HCT116 (cell line): ENCODE results near the gene EVI5L. TPM values are rescaled to one million over a fixed set of nuclear protein-coding genes. Genes with fewer than 3 reads are reported as not detected.

Source experiments
- ATAC-seq: fragments of 200-7000 bp; cut with Tn5 transposase; 2 replicates; pipeline ENCODE4 v1.9.1; 2020; ENCODE audit warnings: mild to moderate bottlenecking, moderate library complexity
- BruUV-seq: library from RNA; stranded (reverse); fragments of 400-500 nt; replicated peaks from 2 replicates; lab custom pipeline; 2021; lab: Mats Ljungman, UMichigan
- CTCF ChIA-PET: fragments of 300-600 bp; sonication (Branson Sonifier 250); formaldehyde crosslinking; loops from one replicate; lab custom pipeline; 2021; ENCODE audit warnings: antibody characterized with exemption; lab: Charles Lee
- POLR2A ChIA-PET: fragments of 300-600, 350-600 bp; sonication (Branson Sonifier 250); formaldehyde crosslinking; loops from one replicate; lab custom pipeline; 2021; ENCODE audit warnings: antibody characterized with exemption; lab: Charles Lee
- RAD21 ChIA-PET, 2 experiments: fragments of 300-600 bp; sonication (Branson Sonifier 250); formaldehyde crosslinking; loops; one replicate each; lab custom pipeline; 2023; ENCODE audit warnings: low total read pairs in 2 of 2; ENCODE audit not compliant: uncharacterized antibody in 2 of 2, unreplicated experiment in 2 of 2, low non-redundant PET in 1 of 2; lab: Charles Lee
- DNase-seq: peaks from one replicate; pipeline ENCODE4 v3.0.0-alpha.2; 2010; ENCODE audit warnings: low read depth, low spot score
- H2AFZ ChIP-seq: fragments of 200-600 bp; shearing (Covaris generic), sonication (generic); 2 replicates; pipeline ENCODE4 v1.6.1; 2017; ENCODE audit warnings: low read depth, mixed run types, mixed read lengths, antibody characterized with exemption, low read length; ENCODE audit not compliant: poor library complexity, severe bottlenecking
- H3K27ac ChIP-seq: 2 replicates; pipeline ENCODE4 v1.5.1; 2012; ENCODE audit warnings: low read depth, low read length
- H3K27me3 ChIP-seq: fragments of 200-600 bp; sonication (generic); 2 replicates; pipeline ENCODE4 v1.6.1; 2016; ENCODE audit warnings: mixed run types, low read length, mixed read lengths; ENCODE audit not compliant: insufficient read depth
- H3K36me3 ChIP-seq, 2 experiments: fragments of 200-500 bp in 1 of 2; fragments of 200-600 bp in 1 of 2; sonication (Bioruptor generic) in 1 of 2; sonication (generic) in 1 of 2; 2 replicates each; pipeline versions ENCODE4 v1.5.1 to v1.6.1; 2014 to 2016; ENCODE audit warnings: low read length in 2 of 2, inconsistent platforms in 1 of 2, mixed read lengths in 1 of 2, mixed run types in 1 of 2; ENCODE audit not compliant: insufficient read depth in 2 of 2, control insufficient read depth in 1 of 2
- H3K4me1 ChIP-seq, 2 experiments: fragments of 200-600 bp in 1 of 2; sonication (generic) in 1 of 2; 2 replicates each; pipeline versions ENCODE4 v1.5.1 to v1.6.1; 2012 to 2017; ENCODE audit warnings: low read length in 2 of 2, inconsistent platforms in 1 of 2, mild to moderate bottlenecking in 1 of 2, mixed read lengths in 1 of 2, mixed run types in 1 of 2, moderate library complexity in 1 of 2; ENCODE audit not compliant: insufficient read depth in 2 of 2, control insufficient read depth in 1 of 2
- H3K4me2 ChIP-seq: fragments of 200-600 bp; sonication (generic); 2 replicates; pipeline ENCODE4 v1.6.1; 2017; ENCODE audit warnings: mixed run types, low read length, mixed read lengths
- H3K4me3 ChIP-seq, 2 experiments: fragments of 200-600 bp in 1 of 2; sonication (generic) in 1 of 2; replicated peaks in 1 of 2; 2 replicates each; pipeline ENCODE4 v1.5.1; 2011 to 2016; ENCODE audit warnings: low read length in 2 of 2, control low read depth in 1 of 2, low read depth in 1 of 2, mild to moderate bottlenecking in 1 of 2, mixed read lengths in 1 of 2, mixed run types in 1 of 2
- H3K79me2 ChIP-seq: fragments of 200-600 bp; sonication (generic); 2 replicates; pipeline ENCODE4 v1.6.1; 2017; ENCODE audit warnings: mild to moderate bottlenecking, mixed run types, low read length, moderate library complexity, mixed read lengths; ENCODE audit not compliant: insufficient read depth
- H3K9ac ChIP-seq: fragments of 200-600 bp; sonication (generic); 2 replicates; pipeline ENCODE4 v1.6.1; 2016; ENCODE audit warnings: low read length, mixed read lengths
- H3K9me2 ChIP-seq: fragments of 200-600 bp; sonication (generic), shearing (Covaris generic); 2 replicates; pipeline ENCODE4 v1.6.1; 2017; ENCODE audit warnings: mixed run types, mild to moderate bottlenecking, moderate library complexity; ENCODE audit not compliant: insufficient read depth
- H3K9me3 ChIP-seq, 2 experiments: fragments of 200-500 bp in 1 of 2; fragments of 200-600 bp in 1 of 2; sonication (Bioruptor generic) in 1 of 2; sonication (generic) in 1 of 2; 2 replicates each; pipeline ENCODE4 v1.6.1; 2014 to 2017; ENCODE audit warnings: low read length in 2 of 2, mixed read lengths in 2 of 2, inconsistent platforms in 1 of 2, low read depth in 1 of 2, mild to moderate bottlenecking in 1 of 2, mixed run types in 1 of 2, moderate library complexity in 1 of 2; ENCODE audit not compliant: control insufficient read depth in 1 of 2, insufficient read depth in 1 of 2
- H4K20me1 ChIP-seq: fragments of 200-600 bp; sonication (generic), shearing (Covaris generic); 2 replicates; pipeline ENCODE4 v1.6.1; 2017; ENCODE audit warnings: mixed run types, mild to moderate bottlenecking, moderate library complexity; ENCODE audit not compliant: insufficient read depth
- ATF3 ChIP-seq: IDR thresholded peaks from 2 replicates; pipeline ENCODE4 v1.6.1; 2012
- CBX3 ChIP-seq: IDR thresholded peaks from 2 replicates; pipeline ENCODE4 v1.6.1; 2012; ENCODE audit warnings: low read depth
- EGR1 ChIP-seq: IDR thresholded peaks from 2 replicates; pipeline ENCODE4 v1.6.1; 2012; ENCODE audit warnings: low read depth
- ELF1 ChIP-seq: IDR thresholded peaks from 2 replicates; pipeline ENCODE4 v1.6.1; 2012; ENCODE audit warnings: low read depth, borderline replicate concordance
- EZH2 ChIP-seq: fragments of 200-600 bp; sonication (generic); IDR thresholded peaks from 2 replicates; pipeline ENCODE4 v1.6.1; 2017; ENCODE audit warnings: antibody characterized with exemption, mixed run types
- EZH2phosphoT487 ChIP-seq: fragments of 200-600 bp; IDR thresholded peaks from 2 replicates; pipeline ENCODE4 v1.6.1; 2018; ENCODE audit warnings: antibody characterized with exemption, borderline replicate concordance
- JUND ChIP-seq: IDR thresholded peaks from 2 replicates; pipeline ENCODE4 v1.6.1; 2012
- POLR2A ChIP-seq: IDR thresholded peaks from 2 replicates; pipeline ENCODE4 v1.7.0; 2011; ENCODE audit warnings: borderline replicate concordance; ENCODE audit not compliant: insufficient read depth, insufficient read length; ENCODE audit errors: extremely low read depth
- POLR2AphosphoS5 ChIP-seq: IDR thresholded peaks from 2 replicates; pipeline ENCODE4 v1.6.1; 2011; ENCODE audit warnings: mild to moderate bottlenecking, low read depth, low read length, moderate library complexity
- RAD21 ChIP-seq: IDR thresholded peaks from 2 replicates; pipeline ENCODE4 v1.6.1; 2012; ENCODE audit warnings: low read depth, mild to moderate bottlenecking
- REST ChIP-seq: IDR thresholded peaks from 2 replicates; pipeline ENCODE4 v1.6.1; 2012; ENCODE audit warnings: low read depth
- SIN3A ChIP-seq: IDR thresholded peaks from 2 replicates; pipeline ENCODE4 v1.6.1; 2012; ENCODE audit warnings: low read depth
- SP1 ChIP-seq: IDR thresholded peaks from 2 replicates; pipeline ENCODE4 v1.6.1; 2012; ENCODE audit warnings: low read depth
- SRF ChIP-seq: IDR thresholded peaks from 2 replicates; pipeline ENCODE4 v1.6.1; 2012; ENCODE audit warnings: low read depth
- TCF7L2 ChIP-seq: IDR thresholded peaks from 2 replicates; pipeline ENCODE4 v1.7.0; 2011; ENCODE audit warnings: borderline replicate concordance, inconsistent platforms; ENCODE audit not compliant: insufficient read depth, insufficient read length; ENCODE audit errors: extremely low read depth
- ZBTB33 ChIP-seq: IDR thresholded peaks from 2 replicates; pipeline ENCODE4 v1.6.1; 2011; ENCODE audit warnings: mild to moderate bottlenecking, low read length, moderate library complexity; ENCODE audit not compliant: insufficient replicate concordance; ENCODE audit errors: extremely low read depth
- intact Hi-C: fragments of 100-400 bp; cut with micrococcal nuclease; formaldehyde crosslinking; loops from 2 replicates; pipeline ENCODE4 v1.10.0; 2022
- total RNA-seq: library from RNA; stranded (reverse); gene quantifications from one replicate; pipeline ENCODE4 v1.2.1, GENCODE V29; 2021; ENCODE audit not compliant: unreplicated experiment

EVI5L gene
- total RNA-seq, 1 experiment from 2014 or later, result 15.0 TPM

- H3K27ac ChIP-seq, result no peak overlapping the region
- H3K27me3 ChIP-seq, result no peaks in the 10 kb centered on the region
- no peaks in the 10 kb centered on the region for H3K36me3 ChIP-seq
- no TSS peak for BruUV-seq
- ChIA-PET POLR2A (no interaction called here), RAD21 (no interaction called here), CTCF (no interaction called here)
- no peaks in the 10 kb centered on the region for H3K79me2 ChIP-seq
- TF ChIP-seq CBX3, result no peak
- no peak for TF ChIP-seq EGR1
- TF ChIP-seq POLR2A, result no peak
- no peak for TF ChIP-seq POLR2AphosphoS5
- no peak for TF ChIP-seq RAD21
- no peak for TF ChIP-seq REST
- no peak for TF ChIP-seq EZH2phosphoT487
- TF ChIP-seq ZBTB33, result no peak
- no peak for TF ChIP-seq EZH2
- no peak for TF ChIP-seq ATF3
- TF ChIP-seq SP1, result no peak
- no peak for TF ChIP-seq SIN3A
- TF ChIP-seq SRF, result no peak
- TF ChIP-seq TCF7L2, result no peak
- TF ChIP-seq JUND, result no peak
- TF ChIP-seq ELF1, result no peak
- no peaks in the 10 kb centered on the region for H3K9me2 ChIP-seq
- H3K4me2 ChIP-seq, result no peak overlapping the region
- no peak overlapping the region for H3K9ac ChIP-seq
- no peaks in the 10 kb centered on the region for H3K4me1 ChIP-seq
- H3K4me3 ChIP-seq, result no peak overlapping the region
- intact Hi-C loops, result no loop called here
- no peak overlapping the region for H2AFZ ChIP-seq
- H3K9me3 ChIP-seq, result peaks cover 0 to 5% of the 10 kb centered on the region in 2 experiments; a peak in 2 of 4 replicates
- no peak for ATAC-seq
- DNase-seq, result no peak
- no peaks in the 10 kb centered on the region for H4K20me1 ChIP-seq
Observed at GRCh38 chr19:7817801-7818200, 12.2 kb upstream of the EVI5L start.
